ENCODE results near the gene THRAP3.

DNA sequence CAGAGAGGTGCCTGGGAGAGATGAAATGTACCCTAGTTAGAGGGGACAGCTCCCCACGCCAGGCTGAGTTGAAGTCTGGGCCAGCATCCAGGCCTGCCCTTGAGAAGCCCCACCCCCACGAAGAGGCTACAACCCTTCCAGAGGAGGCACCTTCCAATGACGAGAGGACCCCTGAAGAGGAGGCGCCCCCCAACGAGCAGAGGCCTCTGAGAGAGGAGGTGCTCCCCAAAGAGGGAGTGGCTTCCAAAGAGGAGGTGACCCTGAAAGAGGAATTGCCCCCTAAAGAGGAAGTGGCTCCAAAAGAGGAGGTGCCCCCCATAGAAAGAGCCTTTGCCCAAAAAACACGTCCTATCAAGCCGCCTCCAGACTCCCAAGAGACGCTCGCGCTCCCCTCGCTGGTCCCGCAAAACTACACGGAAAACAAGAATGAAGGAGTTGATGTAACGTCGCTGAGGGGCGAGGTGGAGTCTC, 96.1 kb downstream of the THRAP3 start:
- TF ChIP-seq POLR2A (IDR thresholded peaks at IDR 0.05; ENCODE audit: low read length): no peak
- no peak for TF ChIP-seq GATA1 (IDR thresholded peaks at IDR 0.05; ENCODE audit: low read depth, low read length)
